HG03066 (cell line): Measurements from ENCODE around the gene TMC4.
"Not testable (repeated sequence)": the region's sequence is repeated elsewhere in the genome, so short reads cannot be mapped to it uniquely, and the experiment has no call there.

Source experiments
- ATAC-seq: cut with Tn5 transposase; IDR thresholded peaks from one replicate; pipeline ENCODE4 v1.9.1; 2021; ENCODE audit warnings: low read depth; ENCODE audit not compliant: unreplicated experiment

Gene TMC4

DNA sequence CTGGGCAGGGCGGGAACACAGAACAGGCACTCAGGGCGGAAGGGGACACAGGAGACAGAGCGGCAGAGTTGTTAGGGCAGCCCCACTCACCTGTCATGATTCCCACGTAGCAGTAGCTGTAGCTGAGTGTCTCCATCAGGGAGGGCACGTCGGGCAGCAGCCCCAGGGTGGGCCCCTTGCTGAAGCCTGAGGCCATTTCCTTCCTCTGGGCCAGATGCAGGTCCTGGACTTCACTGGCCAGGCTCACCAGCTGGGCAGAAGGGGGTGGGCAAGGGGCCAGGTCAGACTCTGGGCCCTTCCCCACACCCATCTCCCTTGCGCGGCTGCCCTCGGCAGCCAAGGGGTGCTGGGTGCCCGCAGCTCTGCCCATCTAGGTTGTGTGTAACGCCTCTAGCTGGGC lies 10.5 kb upstream of the TMC4 start:
- no peak for ATAC-seq

- ATAC-seq, result not testable (repeated sequence)
These were observed 8.9 kb upstream of the TMC4 start for GRCh38 chr19:54181894-54182293.

GRCh38 chr19:54180691-54181091 lies 7.7 kb upstream of the TMC4 start:
- ATAC-seq, result no peak

- ATAC-seq, result no peak
These were observed 7.0 kb upstream of the TMC4 start for GRCh38 chr19:54179921-54180461.

- ATAC-seq, result no peak
These were observed 6.4 kb upstream of the TMC4 start for GRCh38 chr19:54179262-54179852.

GRCh38 chr19:54178581-54179261 lies 5.8 kb upstream of the TMC4 start:
- ATAC-seq, result no peak

DNA sequence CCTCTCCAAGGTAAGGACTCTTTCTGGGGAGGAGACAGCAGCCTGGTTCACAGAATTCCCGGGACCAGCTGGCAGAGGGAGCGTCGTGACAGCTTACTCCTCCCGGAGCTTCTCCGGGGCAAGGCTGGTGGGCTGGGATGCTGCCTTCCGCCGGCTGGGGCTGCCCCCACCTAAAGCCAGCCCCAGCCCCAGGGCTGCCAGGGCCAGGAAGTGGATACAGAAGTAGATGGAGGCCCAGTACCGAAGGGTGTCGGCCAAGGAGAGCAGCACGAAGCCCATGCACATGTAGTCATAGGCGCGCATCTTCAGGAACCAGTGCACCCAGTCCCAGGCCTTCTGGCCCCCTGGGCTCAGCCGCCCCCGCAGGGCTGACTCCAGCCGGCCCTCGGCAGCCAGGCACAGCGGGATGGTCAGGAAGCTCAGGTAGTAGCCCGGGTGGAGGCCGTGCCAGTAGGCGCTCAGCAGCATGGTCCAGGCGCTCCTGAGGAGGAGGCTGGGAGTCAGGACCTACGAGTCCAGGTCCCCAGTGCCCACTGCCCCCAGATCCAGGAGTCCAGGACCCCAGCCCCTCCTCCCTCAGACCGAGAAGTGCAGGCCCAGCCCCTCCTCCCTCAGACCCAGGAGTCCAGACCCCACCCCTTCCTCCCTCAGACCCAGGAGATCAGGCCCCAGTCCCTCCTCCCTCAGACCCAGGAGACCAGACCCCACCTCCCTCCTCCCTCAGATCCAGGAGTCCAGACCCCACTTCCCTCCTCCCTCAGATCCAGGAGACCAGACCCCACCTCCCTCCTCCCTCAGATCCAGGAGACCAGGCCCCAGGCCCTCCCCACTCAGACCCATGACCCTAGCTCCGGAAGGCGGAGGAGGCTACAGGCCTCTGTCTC lies 1.2 kb upstream of the TMC4 start:
- no peak for ATAC-seq

GRCh38 chr19:54173359-54173699 lies 369 bp upstream of the TMC4 start:
- no peak for ATAC-seq

DNA sequence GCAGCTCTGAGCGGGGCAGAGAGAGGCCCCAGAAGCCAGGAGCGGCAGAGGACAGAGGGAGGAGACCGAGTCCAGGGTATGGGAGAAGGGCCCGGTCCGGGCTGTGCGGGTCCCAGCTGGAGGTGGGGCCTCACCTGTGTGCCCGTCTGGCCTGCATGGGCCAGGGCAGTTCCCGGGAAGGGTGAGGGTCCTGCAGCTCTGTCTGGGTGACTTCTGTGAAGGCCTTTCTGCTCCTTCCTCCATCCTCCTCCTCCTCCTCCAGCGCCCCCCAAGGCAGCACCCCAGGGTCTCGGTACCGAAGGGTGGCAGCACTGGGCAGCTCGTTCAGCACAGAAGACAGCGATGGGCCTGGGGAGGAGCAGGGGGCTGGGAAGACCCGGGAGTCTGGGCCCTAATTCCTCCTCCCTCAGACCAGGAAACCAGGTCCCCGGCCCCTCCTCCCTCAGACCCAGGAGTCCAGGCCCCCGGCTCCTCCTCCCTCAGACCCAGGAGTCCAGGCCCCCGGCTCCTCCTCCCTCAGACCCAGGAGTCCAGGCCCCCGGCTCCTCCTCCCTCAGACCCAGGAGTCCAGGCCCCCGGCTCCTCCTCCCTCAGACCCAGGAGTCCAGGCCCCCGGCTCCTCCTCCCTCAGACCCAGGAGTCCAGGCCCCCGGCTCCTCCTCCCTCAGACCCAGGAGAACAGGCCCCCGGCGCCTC lies 1.1 kb downstream of the TMC4 start:
- not testable (repeated sequence) for ATAC-seq

DNA sequence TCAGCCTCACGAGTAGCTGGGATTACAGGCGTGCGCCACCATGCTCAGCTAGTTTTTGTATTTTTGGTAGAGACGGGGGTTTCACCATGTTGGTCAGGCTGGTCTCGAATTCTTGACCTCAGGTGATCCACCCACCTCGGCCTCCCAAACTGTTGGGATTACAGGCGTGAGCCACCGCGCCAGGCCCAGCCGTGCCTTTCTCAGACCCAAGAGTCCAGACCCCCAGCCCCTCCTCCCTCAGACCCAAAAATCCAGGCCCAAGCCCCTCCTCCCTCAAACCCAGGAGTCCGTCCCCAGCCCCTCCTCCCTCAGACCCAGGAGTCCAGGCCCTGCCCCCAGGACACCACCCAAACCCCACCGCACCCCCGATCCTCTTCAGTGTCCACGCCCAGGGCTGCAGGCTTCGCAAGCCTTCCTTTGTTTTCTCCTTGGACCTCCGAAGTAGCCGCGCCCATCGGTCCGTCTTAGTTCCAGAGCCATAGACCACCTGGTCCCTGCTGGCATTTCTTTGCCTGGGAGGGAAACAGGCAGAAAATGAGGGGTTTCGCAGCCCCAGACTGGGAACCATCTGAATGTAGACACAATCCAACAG lies 3.7 kb downstream of the TMC4 start:
- no peak for ATAC-seq

DNA sequence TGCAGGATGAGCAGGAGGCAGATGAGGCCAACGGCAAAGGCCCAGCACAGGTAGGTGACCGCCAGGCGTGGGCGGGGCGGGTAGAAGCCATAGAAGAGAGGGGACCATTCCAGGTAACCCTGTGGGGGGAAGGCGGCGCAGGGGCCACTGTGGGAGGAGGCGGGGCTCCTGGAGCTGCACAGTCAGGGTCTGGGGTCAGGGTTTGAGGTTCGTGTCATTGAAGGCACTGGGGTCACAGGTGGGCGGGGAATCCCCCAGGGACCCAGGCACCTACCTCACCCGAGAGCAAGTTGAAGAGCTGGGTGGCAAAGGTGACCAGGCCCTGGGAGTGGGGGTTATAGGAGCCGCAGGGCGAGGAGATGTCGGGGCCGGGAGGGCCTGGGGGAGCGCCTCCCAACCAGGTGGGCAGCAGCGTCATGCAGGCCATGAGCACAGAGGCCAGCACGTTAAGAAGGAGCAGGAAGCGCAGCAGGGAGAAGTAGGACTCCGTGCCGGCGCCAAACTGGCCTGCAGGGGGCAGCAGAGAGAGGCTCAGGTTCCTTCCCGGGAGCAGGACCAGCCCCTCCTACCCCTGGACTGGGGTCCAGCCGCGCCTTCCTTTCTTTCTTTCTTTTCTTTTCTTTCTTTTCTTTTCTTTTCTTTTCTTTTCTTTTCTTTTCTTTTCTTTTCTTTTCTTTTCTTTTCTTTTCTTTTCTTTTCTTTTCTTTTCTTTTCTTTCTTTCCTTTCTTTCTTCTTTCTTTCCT lies 4.6 kb downstream of the TMC4 start:
- ATAC-seq, result no peak

- no peak for ATAC-seq
These were observed 7.7 kb downstream of the TMC4 start for GRCh38 chr19:54165222-54165621.

GRCh38 chr19:54164369-54165068 lies 8.4 kb downstream of the TMC4 start:
- ATAC-seq, result no peak

- ATAC-seq, result no peak
These were observed 10.1 kb downstream of the TMC4 start for GRCh38 chr19:54162884-54163283.

GRCh38 chr19:54162241-54162805 lies 10.6 kb downstream of the TMC4 start:
- no peak for ATAC-seq

- ATAC-seq, result no peak
These were observed 12.1 kb downstream of the TMC4 start for GRCh38 chr19:54160854-54161253.

- ATAC-seq, result no peak
These were observed 12.7 kb downstream of the TMC4 start for GRCh38 chr19:54160182-54160811.
